Activated CD4-positive, alpha-beta T cell treated with anti-CD3 and anti-CD28 coated beads for 36 hours (primary cell): Measurements from ENCODE around the gene PPM1L. TPM values are rescaled to one million over a fixed set of nuclear protein-coding genes. Genes with fewer than 3 reads are reported as not detected.

ENCODE experiments used
- ATAC-seq: fragments of 200-7000 bp; cut with Tn5 transposase; one replicate; pipeline ENCODE4 v1.10.0; 2021; ENCODE audit warnings: mild to moderate bottlenecking, moderate library complexity
- CTCF ChIA-PET: fragments of 350-600 bp; sonication (Branson Sonifier 250); formaldehyde crosslinking; loops from one replicate; lab custom pipeline; 2021; ENCODE audit warnings: antibody characterized with exemption; lab: Charles Lee
- POLR2A ChIA-PET: fragments of 350-600 bp; sonication (Branson Sonifier 250); formaldehyde crosslinking; loops from one replicate; lab custom pipeline; 2021; ENCODE audit warnings: antibody characterized with exemption, inconsistent platforms; lab: Charles Lee
- DNase-seq: peaks from one replicate; pipeline ENCODE4 v3.0.0-alpha.2; 2020
- H3K27ac Mint-ChIP-seq: one replicate; pipeline ENCODE4 v1.8.0; 2021; ENCODE audit warnings: mixed read lengths
- H3K27me3 Mint-ChIP-seq: one replicate; pipeline ENCODE4 v1.8.0; 2021; ENCODE audit warnings: mixed read lengths
- H3K36me3 Mint-ChIP-seq: one replicate; pipeline ENCODE4 v1.8.0; 2021; ENCODE audit warnings: low read depth, mixed read lengths
- H3K4me1 Mint-ChIP-seq: one replicate; pipeline ENCODE4 v1.8.0; 2021; ENCODE audit warnings: mixed read lengths
- H3K4me3 Mint-ChIP-seq: one replicate; pipeline ENCODE4 v1.8.0; 2021; ENCODE audit warnings: mild to moderate bottlenecking, moderate library complexity, mixed read lengths
- H3K9me3 Mint-ChIP-seq: one replicate; pipeline ENCODE4 v1.8.0; 2021; ENCODE audit warnings: low read depth, mixed read lengths
- intact Hi-C, 2 experiments: fragments of 100-400 bp; cut with DNase I in 1 of 2; cut with micrococcal nuclease in 1 of 2; formaldehyde crosslinking; loops; one replicate each; pipeline versions ENCODE4 v1.14.2 to v1.15.1; 2022 to 2024; cut with DNase I, micrococcal nuclease
- total RNA-seq, 2 experiments: library from RNA; stranded (reverse); gene quantifications; one replicate each; pipeline ENCODE4 v1.2.3, GENCODE V29; 2021

PPM1L gene
- total RNA-seq, 2 experiments from 2014 or later = 1.8 to 2.4 TPM

DNA sequence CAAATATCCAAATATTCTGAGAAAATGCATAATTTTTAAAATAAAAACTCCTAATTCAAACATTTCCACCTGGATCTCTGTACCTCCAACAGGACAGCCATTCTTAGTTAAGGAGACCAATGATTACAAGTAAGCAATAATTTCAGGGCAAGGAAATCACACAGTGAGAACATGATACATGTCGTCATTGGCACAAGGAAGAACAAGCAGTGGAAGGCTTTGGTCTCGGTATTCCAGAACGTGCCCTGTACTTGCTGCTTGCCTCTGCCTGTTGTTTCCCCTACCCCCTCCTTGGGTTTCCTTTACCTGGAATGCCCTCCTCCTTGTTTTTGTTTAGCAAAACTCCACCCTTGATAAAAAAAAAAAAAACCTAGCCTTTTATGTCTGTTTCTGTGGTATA, 72.8 kb downstream of the PPM1L start:
- Mint-ChIP-seq H3K4me3 (no peak overlapping the region), H3K9me3 (no peaks in the 10 kb centered on the region), H3K27ac (no peak overlapping the region), H3K4me1 (no peaks in the 10 kb centered on the region), H3K27me3 (no peaks in the 10 kb centered on the region), H3K36me3 (no peaks in the 10 kb centered on the region)
- DNase-seq = no peak
- intact Hi-C loops = no loop called here
- ChIA-PET POLR2A (no interaction called here), CTCF (no interaction called here)
- ATAC-seq = no peak

- Mint-ChIP-seq H3K4me1 (no peaks in the 10 kb centered on the region), H3K36me3 (no peaks in the 10 kb centered on the region), H3K27me3 (no peaks in the 10 kb centered on the region), H3K27ac (no peak overlapping the region), H3K4me3 (no peak overlapping the region), H3K9me3 (no peaks in the 10 kb centered on the region)
- DNase-seq (no peak), ATAC-seq (no peak)
- ChIA-PET CTCF (no interaction called here), POLR2A (no interaction called here)
- intact Hi-C loops = no loop called here
Measured at GRCh38 chr3:160829486-160830009, 73.5 kb downstream of the PPM1L start.

GRCh38 chr3:160830796-160831195, 74.8 kb downstream of the PPM1L start:
- POLR2A ChIA-PET = no interaction called here

DNA sequence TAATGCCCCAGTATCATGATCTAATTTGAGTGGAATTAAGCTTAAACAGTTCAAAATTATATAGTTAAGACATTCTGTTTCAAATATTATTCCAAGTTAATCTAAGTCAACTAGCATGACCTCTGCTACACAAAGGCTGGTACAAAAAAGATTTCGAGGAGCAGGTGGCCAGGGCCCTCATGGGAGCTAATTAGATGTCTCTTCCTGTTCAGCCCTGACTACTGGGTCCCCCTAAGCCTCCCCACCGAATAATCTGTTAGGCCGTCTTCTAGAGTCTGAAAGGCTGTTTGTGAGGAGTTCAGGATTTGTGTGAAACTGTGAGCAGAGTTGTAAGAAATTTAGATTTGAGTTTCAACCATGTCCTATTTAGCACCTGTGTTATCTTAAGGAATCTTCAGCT, 75.4 kb downstream of the PPM1L start:
- CTCF ChIA-PET = no interaction called here
- POLR2A ChIA-PET = no interaction called here
- DNase-seq = no peak

More at GRCh38 chr3:160830796-160831195, 74.8 kb downstream of the PPM1L start:
- CTCF ChIA-PET = no interaction called here
- intact Hi-C loops = no loop called here
- Mint-ChIP-seq H3K9me3 (peaks cover 3% of the 10 kb centered on the region), H3K4me1 (no peaks in the 10 kb centered on the region), H3K4me3 (no peak overlapping the region), H3K27me3 (peaks cover 3% of the 10 kb centered on the region), H3K36me3 (no peaks in the 10 kb centered on the region), H3K27ac (no peak overlapping the region)
- DNase-seq = no peak
- no peak for ATAC-seq

DNA sequence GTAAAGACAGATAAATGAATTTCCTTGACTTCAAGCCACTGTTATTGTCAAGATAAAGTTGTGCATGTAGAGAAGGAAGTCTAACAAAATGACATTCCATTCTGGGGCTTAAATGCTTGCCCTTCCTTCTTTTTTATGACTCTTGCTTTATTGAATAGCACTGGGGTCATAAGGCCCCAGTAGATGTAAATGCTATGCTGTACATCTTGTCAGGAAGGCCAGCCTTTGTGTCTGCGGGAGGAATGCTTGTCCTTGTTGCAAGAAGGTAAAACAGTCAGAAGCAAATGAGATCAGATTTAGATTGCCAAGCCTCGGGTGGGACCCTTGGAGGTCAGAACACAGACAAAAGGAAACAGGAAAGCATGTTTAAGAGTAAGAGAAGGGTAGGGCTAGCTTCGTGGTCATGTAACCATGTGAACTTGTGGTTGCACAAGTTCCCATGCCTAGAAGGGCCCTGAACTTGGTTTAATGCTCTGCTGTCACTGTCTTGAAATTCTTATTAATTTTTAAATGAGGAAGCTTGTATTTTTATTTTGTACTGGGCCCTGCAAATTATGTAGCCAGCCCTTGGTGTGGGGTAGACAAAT, 81.5 kb downstream of the PPM1L start:
- Mint-ChIP-seq H3K4me1 (no peaks in the 10 kb centered on the region), H3K27ac (no peak overlapping the region), H3K9me3 (peaks cover 5% of the 10 kb centered on the region), H3K27me3 (peaks cover 3% of the 10 kb centered on the region), H3K4me3 (no peak overlapping the region), H3K36me3 (peaks cover 3% of the 10 kb centered on the region)
- DNase-seq (no peak), ATAC-seq (no peak)
- intact Hi-C loops = no loop called here
- ChIA-PET CTCF (no interaction called here), POLR2A (no interaction called here)

More for the DNA sequence above, 75.4 kb downstream of the PPM1L start:
- Mint-ChIP-seq H3K9me3 (peaks cover 3% of the 10 kb centered on the region), H3K4me1 (no peaks in the 10 kb centered on the region), H3K27me3 (peaks cover 3% of the 10 kb centered on the region), H3K27ac (no peak overlapping the region), H3K4me3 (no peak overlapping the region), H3K36me3 (no peaks in the 10 kb centered on the region)
- intact Hi-C loops = no loop called here
- no peak for ATAC-seq

- Mint-ChIP-seq H3K27me3 (no peaks in the 10 kb centered on the region), H3K27ac (no peak overlapping the region), H3K4me1 (no peaks in the 10 kb centered on the region), H3K4me3 (no peak overlapping the region), H3K9me3 (peaks cover 2% of the 10 kb centered on the region), H3K36me3 (peaks cover 3% of the 10 kb centered on the region)
- CTCF ChIA-PET = interaction anchor here (0.7 kb wide), 1 partner anchor 243 kb away, joined by 3 read pairs; no protein-coding TSS in a partner anchor
- intact Hi-C loops = no loop called here
- POLR2A ChIA-PET = no interaction called here
- no peak for ATAC-seq
- no peak for DNase-seq
Measured at GRCh38 chr3:160840590-160840989, 84.6 kb downstream of the PPM1L start.

DNA sequence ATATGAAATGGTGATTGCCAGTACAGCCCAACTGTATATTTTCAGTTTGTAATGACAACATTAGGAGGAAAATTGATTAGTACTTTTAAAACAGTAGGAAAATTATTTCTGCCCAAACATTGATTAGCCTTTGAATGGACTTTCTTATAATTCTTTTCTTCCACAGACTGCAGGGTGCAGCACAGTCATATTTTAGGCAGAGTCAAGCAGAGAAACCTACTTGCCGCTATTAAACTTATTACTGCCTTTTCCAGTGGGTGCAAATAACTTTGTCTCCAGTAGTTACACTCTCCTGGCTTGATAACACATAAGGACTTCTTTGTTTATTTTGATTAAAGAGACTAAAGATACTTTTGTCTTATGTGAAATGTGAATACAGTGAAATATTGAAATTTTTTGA, 85.4 kb downstream of the PPM1L start:
- H3K27ac Mint-ChIP-seq = no peak overlapping the region
- H3K27me3 Mint-ChIP-seq = no peaks in the 10 kb centered on the region
- ChIA-PET CTCF (interaction anchor here (0.7 kb wide), 1 partner anchor 20 kb away, joined by 3 read pairs; no protein-coding TSS in a partner anchor), POLR2A (interaction anchor here (0.7 kb wide), 1 partner anchor 17 kb away, joined by 4 read pairs; no protein-coding TSS in a partner anchor)
- no peak overlapping the region for H3K4me3 Mint-ChIP-seq
- H3K4me1 Mint-ChIP-seq = no peaks in the 10 kb centered on the region
- intact Hi-C loops = no loop called here
- H3K9me3 Mint-ChIP-seq = peaks cover 2% of the 10 kb centered on the region
- DNase-seq = no peak
- H3K36me3 Mint-ChIP-seq = peaks cover 3% of the 10 kb centered on the region
- no peak for ATAC-seq

- POLR2A ChIA-PET = interaction anchor here (0.7 kb wide), 1 partner anchor 18 kb away, joined by 4 read pairs; no protein-coding TSS in a partner anchor
- CTCF ChIA-PET = interaction anchor here (0.5 to 1.0 kb wide), 4 partner anchors 9 to 963 kb away, joined by 3 read pairs; no protein-coding TSS in a partner anchor
- intact Hi-C loops = no loop called here
- Mint-ChIP-seq H3K4me3 (no peak overlapping the region), H3K27me3 (no peaks in the 10 kb centered on the region), H3K4me1 (no peaks in the 10 kb centered on the region), H3K36me3 (peaks cover 3% of the 10 kb centered on the region), H3K9me3 (peaks cover 2% of the 10 kb centered on the region), H3K27ac (no peak overlapping the region)
- DNase-seq = no peak
- no peak for ATAC-seq
Measured at GRCh38 chr3:160842021-160843005, 86.3 kb downstream of the PPM1L start.

GRCh38 chr3:160851629-160852210, 95.7 kb downstream of the PPM1L start:
- H3K9me3 Mint-ChIP-seq = no peaks in the 10 kb centered on the region
- no peak for ATAC-seq
- no peaks in the 10 kb centered on the region for H3K36me3 Mint-ChIP-seq
- no peak overlapping the region for H3K27ac Mint-ChIP-seq
- H3K4me1 Mint-ChIP-seq = no peaks in the 10 kb centered on the region
- no peak for DNase-seq
- H3K27me3 Mint-ChIP-seq = peaks cover 1% of the 10 kb centered on the region
- H3K4me3 Mint-ChIP-seq = no peak overlapping the region
- ChIA-PET CTCF (interaction anchor here (0.6 to 0.8 kb wide), 3 partner anchors 9 to 211 kb away, joined by 3 read pairs; no protein-coding TSS in a partner anchor), POLR2A (no interaction called here)
- intact Hi-C loops = no loop called here

DNA sequence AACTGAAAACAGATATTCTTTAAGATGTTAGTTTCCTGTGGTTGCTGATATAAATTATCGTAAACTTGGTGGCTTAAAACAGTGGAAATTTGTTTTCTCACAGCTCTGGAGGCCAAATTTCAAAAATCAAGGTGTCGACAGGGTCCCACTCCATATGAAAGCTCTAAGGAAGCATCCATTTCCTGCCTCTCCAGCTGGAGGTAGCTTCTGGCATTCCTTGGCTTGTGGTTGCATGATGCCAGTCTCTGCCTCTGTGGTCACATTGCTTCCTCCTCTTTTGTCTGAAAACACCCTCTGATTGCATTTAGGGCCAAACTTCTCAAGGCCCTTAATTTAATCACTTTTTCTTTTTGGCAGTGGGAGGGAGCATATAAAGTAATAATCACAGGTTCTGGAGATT, 96.8 kb downstream of the PPM1L start:
- Mint-ChIP-seq H3K4me1 (no peaks in the 10 kb centered on the region), H3K27ac (no peak overlapping the region), H3K36me3 (no peaks in the 10 kb centered on the region), H3K27me3 (peaks cover 1% of the 10 kb centered on the region), H3K9me3 (no peaks in the 10 kb centered on the region), H3K4me3 (no peak overlapping the region)
- ChIA-PET CTCF (no interaction called here), POLR2A (no interaction called here)
- DNase-seq (no peak), ATAC-seq (no peak)
- intact Hi-C loops = no loop called here

DNA sequence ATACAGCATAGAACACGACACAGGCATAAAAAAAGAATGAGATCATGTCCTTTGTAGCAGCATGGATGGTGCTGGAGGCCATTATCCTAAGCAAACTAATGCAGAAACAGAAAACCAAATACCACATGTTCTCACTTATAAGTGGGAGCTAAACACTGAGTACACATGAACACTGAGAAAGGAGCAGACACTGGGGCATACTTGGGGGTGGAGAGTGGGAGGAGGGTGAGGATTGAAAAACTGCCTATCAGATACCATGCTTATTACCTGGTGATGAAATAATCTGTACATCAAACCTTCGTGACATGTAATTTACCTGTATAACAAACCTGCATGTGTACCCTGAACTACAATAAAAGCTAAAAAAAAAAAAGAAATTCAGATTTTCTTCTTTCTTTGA, 100.4 kb downstream of the PPM1L start:
- H3K4me3 Mint-ChIP-seq = no peak overlapping the region
- POLR2A ChIA-PET = no interaction called here

More for the DNA sequence above, 100.4 kb downstream of the PPM1L start:
- H3K4me1 Mint-ChIP-seq = no peaks in the 10 kb centered on the region
- CTCF ChIA-PET = interaction anchor here (1.0 kb wide), 1 partner anchor 148 kb away, joined by 3 read pairs; no protein-coding TSS in a partner anchor
- no peak overlapping the region for H3K27ac Mint-ChIP-seq
- intact Hi-C loops = no loop called here
- DNase-seq = no peak
- ATAC-seq = no peak
- H3K36me3 Mint-ChIP-seq = no peaks in the 10 kb centered on the region
- H3K9me3 Mint-ChIP-seq = no peaks in the 10 kb centered on the region
- no peaks in the 10 kb centered on the region for H3K27me3 Mint-ChIP-seq
